GF-D8 (cell line): ENCODE results near the gene ABCF3.
"Not testable (repeated sequence)": the region's sequence is repeated elsewhere in the genome, so short reads cannot be mapped to it uniquely, and the experiment has no call there.

Experiments used
- DNase-seq: peaks from one replicate; lab custom pipeline; 2025; lab: John Stamatoyannopoulos, UW

The ABCF3 gene

DNA sequence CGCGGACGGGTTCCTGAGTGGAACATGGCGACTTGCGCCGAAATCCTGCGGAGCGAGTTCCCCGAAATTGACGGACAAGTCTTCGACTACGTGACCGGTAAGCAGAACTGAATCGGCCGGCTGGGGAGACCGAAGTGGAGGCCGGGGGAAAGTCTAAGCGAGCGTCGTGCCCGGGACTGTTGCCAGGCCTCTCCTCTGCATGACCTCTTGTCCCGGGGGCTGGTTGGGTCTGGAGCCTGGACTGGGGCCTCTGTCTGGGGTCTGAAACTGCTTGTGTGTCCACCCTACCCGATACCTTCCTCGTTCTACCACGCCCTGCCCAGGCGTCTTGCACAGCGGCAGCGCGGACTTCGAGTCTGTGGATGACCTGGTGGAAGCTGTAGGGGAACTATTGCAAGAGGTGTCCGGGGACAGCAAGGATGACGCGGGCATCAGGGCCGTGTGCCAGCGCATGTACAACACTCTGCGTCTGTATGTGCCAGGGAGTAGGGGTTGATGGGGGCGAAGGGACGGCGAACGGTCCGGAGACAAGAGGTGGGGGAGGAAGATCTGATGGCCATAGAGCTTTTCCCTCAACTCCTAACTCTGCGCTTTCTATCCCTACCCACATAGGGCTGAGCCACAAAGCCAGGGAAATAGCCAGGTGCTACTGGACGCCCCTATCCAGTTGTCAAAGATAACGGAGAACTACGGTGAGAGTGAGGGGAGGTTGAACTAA lies at the start of gene ABCF3:
TSS of gene ABCF3 (plus strand) at position 16 of the 718 bp plus-strand sequence. CDS start at position 25, 9 bp downstream.
- peak; percentile 18 for DNase-seq

GRCh38 chr3:184140436-184140835 lies 45.6 kb upstream of the ABCF3 start:
- DNase-seq: no peak

DNA sequence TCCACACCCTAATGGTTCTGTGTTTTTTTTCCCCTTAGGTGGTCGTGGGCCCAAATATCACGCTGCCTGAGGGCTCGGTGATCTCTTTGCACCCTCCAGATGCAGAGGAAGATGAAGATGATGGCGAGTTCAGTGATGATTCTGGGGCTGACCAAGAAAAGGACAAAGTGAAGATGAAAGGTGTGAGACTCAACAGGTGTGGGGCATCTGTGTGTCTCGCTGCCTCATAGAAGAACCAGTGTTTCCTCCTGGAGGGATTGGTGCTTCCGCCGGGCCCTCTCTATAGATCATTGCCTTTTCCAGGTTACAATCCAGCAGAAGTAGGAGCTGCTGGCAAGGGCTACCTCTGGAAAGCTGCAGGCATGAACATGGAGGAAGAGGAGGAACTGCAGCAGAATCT lies 43.8 kb upstream of the ABCF3 start:
- DNase-seq: no peak

DNA sequence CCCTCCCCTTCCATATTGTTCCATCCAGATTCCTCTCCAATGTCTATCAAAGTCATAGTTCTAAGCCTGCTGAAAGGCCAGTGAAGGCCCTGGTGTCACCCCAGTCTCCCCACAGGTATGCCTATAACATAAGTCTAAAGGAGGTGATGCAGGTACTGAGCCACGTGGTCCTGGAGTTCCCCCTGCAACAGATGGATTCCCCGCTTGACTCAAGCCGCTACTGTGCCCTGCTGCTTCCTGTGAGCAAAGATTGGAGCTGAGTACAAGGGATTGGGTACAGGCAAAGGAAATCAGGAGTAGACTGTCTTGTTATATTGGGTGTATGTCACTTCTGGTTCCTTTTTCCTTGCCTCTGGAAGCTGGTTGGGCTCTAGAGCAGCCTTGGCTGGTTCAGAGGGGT lies 42.7 kb upstream of the ABCF3 start:
- DNase-seq: no peak

GRCh38 chr3:184144505-184144904 lies 41.5 kb upstream of the ABCF3 start:
- no peak for DNase-seq

DNA sequence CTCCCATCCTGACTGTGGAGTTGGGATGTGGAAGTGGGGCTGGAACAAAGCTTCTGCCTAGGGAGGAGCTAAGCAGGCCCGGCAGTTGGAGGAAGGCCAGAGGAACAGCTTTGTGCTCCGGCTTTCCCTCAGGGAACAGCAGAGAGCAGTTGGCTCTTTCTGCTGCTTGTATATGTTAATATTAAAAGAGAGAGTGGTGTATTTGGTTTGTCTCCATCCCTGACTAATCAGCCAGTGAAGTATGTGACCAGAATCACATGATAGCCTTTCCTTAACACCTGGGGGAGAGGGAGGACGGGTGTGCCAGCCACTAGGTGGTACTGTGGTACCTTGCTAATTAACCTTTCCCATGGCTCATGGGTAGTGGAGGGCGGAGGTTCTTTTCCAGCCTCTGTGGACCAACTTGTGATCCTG lies 40.9 kb upstream of the ABCF3 start:
- no peak for DNase-seq

- DNase-seq: no peak
These were observed 40.2 kb upstream of the ABCF3 start for GRCh38 chr3:184145751-184146270.

DNA sequence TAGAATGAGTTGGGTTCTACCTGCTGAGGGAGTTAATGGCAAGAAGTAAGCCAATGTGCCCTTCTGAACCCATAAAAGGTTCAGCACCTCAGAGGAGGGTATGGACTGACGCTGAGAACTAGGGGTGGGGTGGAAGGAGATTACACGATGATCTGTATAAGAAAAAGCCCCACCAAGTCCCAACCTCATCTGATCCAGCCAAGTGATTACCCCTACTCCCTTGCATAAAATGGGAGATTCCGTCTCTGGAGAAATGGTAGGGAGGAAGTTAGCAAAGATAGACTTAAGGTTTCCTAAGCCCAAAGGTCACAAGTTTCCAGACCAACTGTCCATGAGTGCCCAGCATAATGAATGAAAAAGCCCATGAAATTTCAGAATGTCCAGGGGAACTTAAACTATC lies 37.9 kb upstream of the ABCF3 start:
- no peak for DNase-seq

GRCh38 chr3:184149123-184149522 lies 36.9 kb upstream of the ABCF3 start:
- DNase-seq: no peak

- DNase-seq: not testable (repeated sequence)
These were observed 36.2 kb upstream of the ABCF3 start for GRCh38 chr3:184149770-184150169.

- no peak for DNase-seq
These were observed 30.9 kb upstream of the ABCF3 start, which contains the start of gene DVL3 for GRCh38 chr3:184154885-184155643. TSS of gene DVL3 (plus strand) at chr3:184155377. CDS start at chr3:184155636, 259 bp downstream.

DNA sequence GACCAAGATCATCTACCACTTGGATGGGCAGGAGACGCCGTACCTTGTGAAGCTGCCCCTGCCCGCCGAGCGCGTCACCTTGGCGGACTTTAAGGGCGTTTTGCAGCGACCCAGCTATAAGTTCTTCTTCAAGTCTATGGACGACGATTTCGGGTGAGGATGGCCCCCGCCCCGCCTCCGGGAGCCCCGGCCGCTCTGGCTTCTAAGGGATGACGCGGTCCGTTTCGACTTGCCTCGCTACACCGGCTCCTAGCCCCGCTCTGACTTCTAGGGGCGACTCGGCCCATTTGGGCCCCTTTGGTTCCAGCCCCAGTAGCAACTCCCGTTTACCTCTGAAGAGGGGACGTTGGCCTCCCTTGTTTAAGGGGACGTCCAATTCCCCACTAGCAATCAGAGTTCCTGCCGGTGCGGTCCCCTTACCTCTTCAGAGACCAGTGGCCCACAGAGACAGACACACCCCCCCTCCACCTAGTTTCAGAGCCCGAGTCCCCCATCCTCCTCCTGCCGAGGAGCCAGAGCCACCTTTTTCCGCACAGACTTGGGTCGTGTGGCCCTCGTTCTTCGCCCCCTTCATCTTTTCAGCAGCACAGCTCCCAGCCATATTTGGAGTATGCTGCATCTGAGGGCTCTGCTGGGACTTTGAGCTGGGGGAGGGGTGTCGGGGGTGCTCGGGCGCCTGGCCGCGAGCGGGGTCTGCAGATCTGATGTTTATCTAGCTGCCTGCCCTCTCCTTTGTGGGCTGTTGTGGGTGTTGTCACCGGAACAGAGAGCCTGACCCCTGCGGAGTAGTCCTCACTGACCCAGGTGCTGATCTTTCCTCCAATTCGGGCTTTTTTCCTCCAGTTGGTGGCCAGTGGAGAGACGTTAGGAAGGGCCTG lies 30.1 kb upstream of the ABCF3 start:
- no peak for DNase-seq

DNA sequence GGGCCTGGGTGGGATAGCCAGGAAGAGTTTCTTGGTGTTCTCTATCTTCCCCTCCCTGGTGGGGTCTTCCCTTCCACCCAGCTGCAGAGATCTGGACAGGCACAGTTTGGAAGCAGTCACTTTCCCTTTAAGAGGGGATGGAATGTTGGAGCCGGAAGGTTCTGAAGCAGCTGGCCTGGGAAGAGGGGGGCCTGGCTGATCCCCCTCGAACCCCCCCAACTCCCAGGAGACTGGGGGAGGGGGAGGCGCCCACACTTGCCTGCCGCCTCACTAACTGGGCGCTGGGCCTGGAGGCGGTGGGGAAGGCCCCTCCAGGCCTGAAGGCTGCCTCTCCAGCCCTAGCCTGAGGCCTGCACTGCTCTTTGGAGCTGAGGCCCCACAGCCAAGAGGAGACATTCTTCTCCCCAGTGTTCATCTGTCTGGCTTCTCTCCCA lies 29.5 kb upstream of the ABCF3 start:
- DNase-seq: no peak

GRCh38 chr3:184157206-184157605 lies 28.8 kb upstream of the ABCF3 start:
- DNase-seq: no peak

- DNase-seq: no peak
These were observed 27.6 kb upstream of the ABCF3 start for GRCh38 chr3:184158404-184158803.

GRCh38 chr3:184160456-184160855 lies 25.5 kb upstream of the ABCF3 start:
- no peak for DNase-seq

GRCh38 chr3:184162571-184163070 lies 23.4 kb upstream of the ABCF3 start:
- DNase-seq: not testable (repeated sequence)

GRCh38 chr3:184164648-184165330 lies 21.2 kb upstream of the ABCF3 start:
- no peak for DNase-seq

DNA sequence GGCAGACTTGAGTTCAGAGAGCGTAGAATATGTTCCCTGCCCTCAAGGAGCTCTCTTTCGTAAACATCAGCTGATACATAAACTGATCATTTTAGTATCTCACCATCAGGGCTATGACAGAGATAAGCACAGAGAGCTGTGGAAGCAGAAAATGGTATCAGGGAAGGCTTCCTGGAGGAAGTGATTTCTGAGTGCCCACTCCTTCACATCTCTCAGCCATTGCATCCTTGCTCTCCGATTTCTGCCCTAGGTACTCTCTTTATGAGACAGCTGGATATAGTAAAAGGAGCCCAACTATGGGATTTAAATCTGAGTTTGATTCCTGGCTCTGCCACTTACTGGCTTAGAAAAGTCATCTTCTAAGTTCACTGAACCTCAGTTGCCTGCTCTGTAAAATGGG lies 20.5 kb upstream of the ABCF3 start:
- DNase-seq: no peak

GRCh38 chr3:184166671-184167070 lies 19.3 kb upstream of the ABCF3 start:
- no peak for DNase-seq

DNA sequence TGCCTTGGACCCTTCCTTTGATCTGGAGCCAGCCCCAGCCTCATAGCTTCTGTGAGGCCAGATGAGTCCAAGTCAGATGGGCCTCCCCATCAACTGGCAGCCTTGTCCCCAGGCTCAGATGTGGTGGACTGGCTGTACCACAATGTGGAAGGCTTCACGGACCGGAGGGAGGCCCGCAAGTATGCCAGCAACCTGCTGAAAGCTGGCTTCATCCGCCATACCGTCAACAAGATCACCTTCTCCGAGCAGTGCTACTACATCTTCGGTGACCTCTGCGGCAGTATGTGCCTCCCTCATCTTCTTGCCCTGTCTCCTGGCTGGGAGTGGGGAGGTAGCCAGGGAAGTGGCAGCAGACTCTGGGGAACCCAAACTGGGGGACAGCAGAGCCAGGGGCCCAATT lies 18.2 kb upstream of the ABCF3 start:
- no peak for DNase-seq
